HG02884 (cell line): ENCODE results near the gene ANKRD63.

Experiments used
- ATAC-seq: cut with Tn5 transposase; IDR thresholded peaks from one replicate; pipeline ENCODE4 v1.9.1; 2021; ENCODE audit warnings: mild to moderate bottlenecking, moderate library complexity; ENCODE audit not compliant: unreplicated experiment

Gene ANKRD63

GRCh38 chr15:40264321-40265153 is 18.3 kb downstream of the ANKRD63 start:
- ATAC-seq, result no peak

- ATAC-seq, result no peak
These were observed 19.7 kb downstream of the ANKRD63 start for GRCh38 chr15:40263024-40263754.

GRCh38 chr15:40259021-40259420 is 23.8 kb downstream of the ANKRD63 start:
- ATAC-seq, result no peak

GRCh38 chr15:40258544-40258943 is 24.3 kb downstream of the ANKRD63 start:
- no peak for ATAC-seq

GRCh38 chr15:40257656-40258450 is 25.0 kb downstream of the ANKRD63 start:
- no peak for ATAC-seq

- no peak for ATAC-seq
These were observed 26.1 kb downstream of the ANKRD63 start for GRCh38 chr15:40256638-40257235.

GRCh38 chr15:40255033-40255432 is 27.8 kb downstream of the ANKRD63 start:
- no peak for ATAC-seq

GRCh38 chr15:40254452-40254851 is 28.4 kb downstream of the ANKRD63 start:
- ATAC-seq, result no peak

- ATAC-seq, result no peak
These were observed 29.6 kb downstream of the ANKRD63 start for GRCh38 chr15:40253167-40253790.

- no peak for ATAC-seq
These were observed 30.3 kb downstream of the ANKRD63 start for GRCh38 chr15:40252438-40253166.

- no peak for ATAC-seq
These were observed 30.8 kb downstream of the ANKRD63 start for GRCh38 chr15:40252141-40252437.

GRCh38 chr15:40251486-40252140 is 31.3 kb downstream of the ANKRD63 start:
- no peak for ATAC-seq

GRCh38 chr15:40250771-40251483 is 31.9 kb downstream of the ANKRD63 start:
- ATAC-seq, result no peak

GRCh38 chr15:40250304-40250656 is 32.6 kb downstream of the ANKRD63 start:
- no peak for ATAC-seq

GRCh38 chr15:40249477-40250303 is 33.2 kb downstream of the ANKRD63 start:
- no peak for ATAC-seq

- no peak for ATAC-seq
These were observed 34.7 kb downstream of the ANKRD63 start for GRCh38 chr15:40248006-40248783.

- no peak for ATAC-seq
These were observed 35.4 kb downstream of the ANKRD63 start for GRCh38 chr15:40247406-40247971.
